ENCODE results near the gene CACNG6.

The CACNG6 gene

DNA sequence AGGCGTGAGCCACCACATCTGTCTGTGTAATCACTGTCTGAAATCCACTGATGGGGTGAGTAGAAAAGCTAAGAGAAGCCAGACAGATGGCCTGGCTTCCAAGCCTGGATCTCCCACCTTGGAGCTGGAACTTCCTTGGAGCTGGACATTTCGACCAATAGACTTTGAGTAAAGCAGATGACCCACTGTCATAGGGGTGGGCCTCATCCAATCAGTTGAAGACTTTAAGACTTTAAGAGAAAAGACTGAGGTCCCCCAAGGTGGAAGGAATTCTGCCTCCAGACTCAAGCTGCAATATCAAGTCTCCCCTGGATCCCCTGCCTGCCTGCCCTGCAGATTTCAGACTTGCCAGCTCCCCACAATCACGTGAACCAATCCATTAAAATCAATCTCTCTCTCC is 51.6 kb downstream of the CACNG6 start:
- TF ChIP-seq CTCF (IDR thresholded peaks at IDR 0.05) (no peak), ZFX (IDR thresholded peaks at IDR 0.05; ENCODE audit: borderline replicate concordance) (no peak)
- H3K27ac ChIP-seq, result no peak overlapping the region

DNA sequence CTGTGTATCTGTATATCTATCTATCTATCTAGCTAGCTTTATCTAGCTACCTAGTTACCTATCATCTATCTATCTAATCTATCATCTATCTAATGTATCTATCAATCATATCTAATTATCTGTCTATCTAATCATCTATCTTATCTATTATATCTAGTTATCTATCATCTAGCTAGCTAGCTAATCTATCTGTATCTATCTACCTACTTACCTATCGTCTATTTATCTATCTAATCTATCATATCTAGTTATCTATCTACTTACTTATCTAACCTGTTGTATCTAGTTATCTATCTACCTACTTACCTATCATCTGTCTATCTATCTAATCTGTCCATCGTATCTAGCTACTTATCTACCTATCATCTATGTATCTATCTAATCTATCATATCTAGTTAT is 54.3 kb downstream of the CACNG6 start:
- TF ChIP-seq ZFX (IDR thresholded peaks at IDR 0.05; ENCODE audit: borderline replicate concordance), result no peak
- H3K27ac ChIP-seq, result no peak overlapping the region

DNA sequence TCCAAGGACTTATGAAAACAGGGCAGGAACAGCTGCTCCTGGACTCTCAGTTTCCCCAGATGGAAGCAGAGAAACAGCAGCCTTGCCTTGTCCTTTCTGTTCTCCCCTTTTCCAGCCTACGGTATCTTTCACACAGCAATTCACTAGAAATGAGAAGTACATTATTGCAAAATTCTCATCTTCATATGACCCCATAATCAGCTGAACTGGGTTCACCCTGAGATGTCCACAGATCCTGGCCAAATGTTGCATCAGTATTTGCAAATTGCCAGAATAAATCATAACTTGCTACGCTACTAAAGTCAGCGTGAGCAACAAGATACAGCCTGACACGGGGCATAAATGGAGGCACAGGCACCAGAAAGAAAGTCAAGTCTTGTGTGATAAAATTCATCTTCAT is 56.2 kb downstream of the CACNG6 start:
- TF ChIP-seq CTCF (IDR thresholded peaks at IDR 0.05) (no peak), ZFX (IDR thresholded peaks at IDR 0.05; ENCODE audit: borderline replicate concordance) (no peak)

More for the DNA sequence above, 56.2 kb downstream of the CACNG6 start:
- no peak overlapping the region for H3K27ac ChIP-seq

Measured in 22Rv1 (cell line).